ENCODE measurements around the gene SPATA6. TPM values are rescaled to one million over a fixed set of nuclear protein-coding genes. Genes with fewer than 3 reads are reported as not detected.

Gene SPATA6
- total and polyA plus RNA-seq, 2 of the 4 experiments (the other 2 are of a cell fraction), result 1.1 to 2.0 TPM

- Histone ChIP-seq H3K9ac (ENCODE audit: low read depth, low read length) (no peak overlapping the region), H3K56ac (ENCODE audit: extremely low read depth, insufficient read depth, low read length) (no peak overlapping the region), H3K36me3 (ENCODE audit: control insufficient read depth, insufficient read depth, low read length) (no peaks in the 10 kb centered on the region), H2BK20ac (ENCODE audit: low read depth, low read length) (no peak overlapping the region), H2BK15ac (ENCODE audit: low read depth, low read length) (no peak overlapping the region), H2BK5ac (ENCODE audit: low read depth, low read length, poor library complexity, severe bottlenecking) (no peak overlapping the region), H3K4ac (ENCODE audit: low read depth, low read length) (no peak overlapping the region), H2AK5ac (ENCODE audit: low read depth, low read length) (no peak overlapping the region), H2AFZ (replicated peaks; ENCODE audit: low read length, poor library complexity) (no peak overlapping the region), H4K91ac (ENCODE audit: insufficient read depth, low read depth, low read length) (no peak overlapping the region), H3K4me1 (ENCODE audit: control insufficient read depth, insufficient read depth, low read length) (no peaks in the 10 kb centered on the region), H3K14ac (replicated peaks; ENCODE audit: low read depth, low read length) (no peak overlapping the region), H3K9me3 (ENCODE audit: control insufficient read depth, insufficient read depth, low read length) (no peaks in the 10 kb centered on the region), H3K23ac (ENCODE audit: low read depth, low read length) (no peak overlapping the region), H2BK120ac (ENCODE audit: low read depth, low read length) (no peak overlapping the region), H3K27me3 (ENCODE audit: control insufficient read depth, insufficient read depth, low read length) (no peaks in the 10 kb centered on the region), H4K8ac (ENCODE audit: low read depth in 2 of 2, low read length in 2 of 2) (no peak overlapping the region), H3K79me1 (ENCODE audit: low read depth in 1 of 2, low read length in 2 of 2) (no peaks in the 10 kb centered on the region), H3K18ac (ENCODE audit: low read depth, low read length) (no peak overlapping the region), H3K4me3 (ENCODE audit: insufficient read depth, low read depth, low read length) (no peak overlapping the region), H4K20me1 (ENCODE audit: insufficient read depth, low read length) (no peaks in the 10 kb centered on the region), H3K27ac (ENCODE audit: insufficient read depth, low read length) (no peak overlapping the region), H3K9me1 (ENCODE audit: insufficient read depth, low read length) (no peaks in the 10 kb centered on the region), H3K4me2 (ENCODE audit: low read depth, low read length) (no peak overlapping the region), H2AK9ac (replicated peaks; ENCODE audit: low read depth, low read length, poor library complexity) (no peak overlapping the region), H4K5ac (ENCODE audit: low read depth, low read length) (no peak overlapping the region)
- CTCF ChIA-PET, result no interaction called here
- DNase-seq, result no peak
- TF ChIP-seq, protein P1, sequence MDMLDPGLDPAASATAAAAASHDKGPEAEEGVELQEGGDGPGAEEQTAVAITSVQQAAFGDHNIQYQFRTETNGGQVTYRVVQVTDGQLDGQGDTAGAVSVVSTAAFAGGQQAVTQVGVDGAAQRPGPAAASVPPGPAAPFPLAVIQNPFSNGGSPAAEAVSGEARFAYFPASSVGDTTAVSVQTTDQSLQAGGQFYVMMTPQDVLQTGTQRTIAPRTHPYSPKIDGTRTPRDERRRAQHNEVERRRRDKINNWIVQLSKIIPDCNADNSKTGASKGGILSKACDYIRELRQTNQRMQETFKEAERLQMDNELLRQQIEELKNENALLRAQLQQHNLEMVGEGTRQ (IDR thresholded peaks at IDR 0.05; ENCODE audit: low read depth, low read length), result no peak
- TF ChIP-seq SMC3 (IDR thresholded peaks at IDR 0.05; ENCODE audit: low read depth, low read length) (no peak), POLR2A (IDR thresholded peaks at IDR 0.05; ENCODE audit: low read depth, low read length) (no peak), CHD1 (IDR thresholded peaks at IDR 0.05; ENCODE audit: low read depth, low read length) (no peak), RFX5 (IDR thresholded peaks at IDR 0.05; ENCODE audit: low read depth, low read length) (no peak), ELK1 (IDR thresholded peaks at IDR 0.05; ENCODE audit: borderline replicate concordance, low read depth, low read length) (no peak), RAD21 (IDR thresholded peaks at IDR 0.05; ENCODE audit: low read length) (no peak), NFE2L2 (IDR thresholded peaks at IDR 0.05; ENCODE audit: low read depth, low read length) (no peak), CTCF (conservative IDR thresholded peaks at IDR 0.05; ENCODE audit: low read depth, low read length) (no peak), FOS (IDR thresholded peaks at IDR 0.05; ENCODE audit: low read depth, low read length) (no peak), BHLHE40 (IDR thresholded peaks at IDR 0.05; ENCODE audit: low read depth, low read length) (no peak), MXI1 (IDR thresholded peaks at IDR 0.05; ENCODE audit: borderline replicate concordance, low read depth, low read length) (no peak), RCOR1 (IDR thresholded peaks at IDR 0.05; ENCODE audit: insufficient replicate concordance, low read length) (no peak), MAZ (IDR thresholded peaks at IDR 0.05; ENCODE audit: borderline replicate concordance, low read depth, low read length) (no peak), MAFK (IDR thresholded peaks at IDR 0.05; ENCODE audit: low read depth, low read length) (no peak), CEBPB (IDR thresholded peaks at IDR 0.05; ENCODE audit: low read depth, low read length) (no peak)
- no peak for ATAC-seq (ENCODE audit: low read depth)
- intact Hi-C loops (cut with micrococcal nuclease) (no loop called here), dilution Hi-C loops (cut with HindIII; ENCODE audit: low sequenced_read_pairs, unreplicated experiment) (no loop called here), in situ Hi-C loops (cut with MboI; ENCODE audit: low sequenced_read_pairs) (no loop called here)
- BruUV-seq (replicated peaks), result no TSS peak
- POLR2A ChIA-PET (ENCODE audit: unreplicated experiment), result no interaction called here
These were observed 169.4 kb downstream of the SPATA6 start for GRCh38 chr1:48302652-48303051.
